Fibroblast of villous mesenchyme (primary cell): ENCODE data around the gene CUL4B. TPM values are rescaled to one million over a fixed set of nuclear protein-coding genes. Genes with fewer than 3 reads are reported as not detected.

ENCODE experiments used
- DNase-seq: peaks from one replicate; pipeline ENCODE4 v3.0.0-alpha.2; 2010; ENCODE audit warnings: low read depth
- H3K4me3 ChIP-seq: 2 replicates; pipeline ENCODE4 v1.5.1; 2011; ENCODE audit warnings: low read depth, mild to moderate bottlenecking, low read length
- CTCF ChIP-seq: IDR thresholded peaks from 2 replicates; pipeline ENCODE4 v1.5.1; 2012; ENCODE audit warnings: low read depth, mild to moderate bottlenecking, low read length; ENCODE audit not compliant: insufficient read depth
- total RNA-seq: library from RNA; depleted of rRNA; stranded (reverse); fragments of >200 nt; gene quantifications from 2 replicates; pipeline ENCODE4 v1.2.3, GENCODE V29; 2012

The CUL4B gene
- 75.4 and 212 TPM in 2 replicates for total RNA-seq

GRCh38 chrX:120560842-120561633, at the start of gene CUL4B:
TSS of gene CUL4B (minus strand) at chrX:120560962. CDS start at chrX:120560638, 324 bp downstream.
- TF ChIP-seq CTCF, result no peak
- H3K4me3 ChIP-seq, result peak within 1 kb of the TSS; percentile 79
- peak; percentile 96 for DNase-seq

GRCh38 chrX:120604361-120604782, 43.6 kb upstream of the CUL4B start:
- DNase-seq, result peak; percentile 68
- H3K4me3 ChIP-seq, result peak overlapping the region; percentile 71
- TF ChIP-seq CTCF, result no peak

- peak; percentile 96 for DNase-seq
- H3K4me3 ChIP-seq, result peak within 1 kb of the TSS; percentile 71
- TF ChIP-seq CTCF, result no peak
Measured at GRCh38 chrX:120603707-120604360, 43.1 kb upstream of the CUL4B start, which contains the start of gene MCTS1. TSS of gene MCTS1 (plus strand) at chrX:120604101. CDS start at chrX:120604237, 136 bp downstream.

- H3K4me3 ChIP-seq, result no peak overlapping the region
- no peak for DNase-seq
- no peak for TF ChIP-seq CTCF
Measured at GRCh38 chrX:120585702-120586101, 24.9 kb upstream of the CUL4B start.

- H3K4me3 ChIP-seq, result no peak overlapping the region
- no peak for TF ChIP-seq CTCF
- DNase-seq, result no peak
Measured at GRCh38 chrX:120575379-120576114, 14.8 kb upstream of the CUL4B start.

GRCh38 chrX:120573806-120574205, 13.0 kb upstream of the CUL4B start:
- H3K4me3 ChIP-seq, result peak overlapping the region; percentile 23
- peak; percentile 39 for DNase-seq
